RWPE2 (cell line): ENCODE results near the gene PSTPIP1.

Source experiments
- ATAC-seq: fragments of 200-7000 bp; cut with Tn5 transposase; 3 replicates; pipeline ENCODE4 v1.9.1; 2021; ENCODE audit warnings: low read depth
- DNase-seq: peaks from one replicate; pipeline ENCODE4 v3.0.0-alpha.2; 2020; ENCODE audit warnings: low spot score
- H3K27ac ChIP-seq: fragments of 450-650 bp; 2 replicates; pipeline ENCODE4 v1.5.1; 2017; ENCODE audit warnings: mild to moderate bottlenecking; ENCODE audit not compliant: poor library complexity, severe bottlenecking
- H3K27me3 ChIP-seq: fragments of 250-450 bp; sonication (Bioruptor Pico); 2 replicates; pipeline ENCODE4 v1.5.1; 2021; ENCODE audit warnings: mild to moderate bottlenecking, moderate library complexity; ENCODE audit not compliant: insufficient read depth, poor library complexity, severe bottlenecking
- H3K36me3 ChIP-seq: fragments of 250-450 bp; sonication (Bioruptor Pico); 2 replicates; pipeline ENCODE4 v1.5.1; 2020; ENCODE audit warnings: low read depth, mild to moderate bottlenecking, moderate library complexity
- H3K4me1 ChIP-seq: fragments of 250-450 bp; sonication (Bioruptor Pico); 2 replicates; pipeline ENCODE4 v1.5.1; 2021; ENCODE audit warnings: mild to moderate bottlenecking, moderate library complexity; ENCODE audit not compliant: insufficient read depth, poor library complexity, severe bottlenecking
- H3K4me3 ChIP-seq: fragments of 250-450 bp; sonication (Bioruptor Pico); 2 replicates; pipeline ENCODE4 v1.5.1; 2021; ENCODE audit warnings: mild to moderate bottlenecking, moderate library complexity; ENCODE audit not compliant: severe bottlenecking
- H3K9me3 ChIP-seq: fragments of 250-450 bp; sonication (Bioruptor Pico); 2 replicates; pipeline ENCODE4 v1.5.1; 2021; ENCODE audit warnings: mild to moderate bottlenecking, moderate library complexity; ENCODE audit not compliant: severe bottlenecking
- CTCF ChIP-seq: fragments of 450-650 bp; IDR thresholded peaks from one replicate; pipeline ENCODE4 v1.5.1; 2017; ENCODE audit warnings: mild to moderate bottlenecking, moderate library complexity; ENCODE audit not compliant: poor library complexity, severe bottlenecking

The PSTPIP1 gene

DNA sequence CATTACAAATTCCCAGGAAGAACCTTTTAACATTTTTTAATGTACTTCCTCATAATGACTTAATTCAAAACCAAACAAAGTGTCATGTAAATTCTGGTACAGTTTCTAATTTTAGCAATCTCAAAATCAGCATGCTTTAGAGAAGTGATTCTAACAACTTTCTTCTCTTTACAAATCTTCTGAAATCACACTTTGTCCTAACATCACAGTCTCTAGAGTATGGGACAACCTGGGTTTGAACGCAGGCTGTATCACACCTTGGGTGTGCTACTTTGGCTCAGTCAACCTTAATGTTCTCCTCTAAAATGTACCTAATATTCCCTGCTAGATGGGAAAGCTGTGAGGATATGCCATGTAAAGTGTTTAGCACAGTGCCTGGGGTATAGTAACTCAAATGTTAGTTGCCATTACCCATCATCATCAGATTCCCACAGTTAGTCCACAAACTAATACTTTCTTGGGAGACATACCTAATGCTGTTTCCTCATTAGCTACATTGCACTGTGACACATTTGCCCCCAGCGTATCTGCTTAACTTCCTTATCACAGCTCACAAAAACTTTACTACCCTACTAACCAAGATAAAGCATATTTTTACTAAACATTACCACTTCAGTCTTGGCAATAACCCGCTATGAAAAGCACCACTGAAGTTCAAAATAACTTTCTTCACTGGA lies 72.9 kb downstream of the PSTPIP1 start:
- Histone ChIP-seq H3K4me3 (no peak overlapping the region), H3K4me1 (peaks cover 46% of the 10 kb centered on the region), H3K27me3 (no peaks in the 10 kb centered on the region), H3K9me3 (no peaks in the 10 kb centered on the region), H3K36me3 (0 out of 2 replicates have a peak, but pooled peaks cover 9% of the 10 kb centered on the region), H3K27ac (peak overlapping the region; percentile 41)
- DNase-seq (no peak), ATAC-seq (no peak)
- TF ChIP-seq CTCF = no peak

DNA sequence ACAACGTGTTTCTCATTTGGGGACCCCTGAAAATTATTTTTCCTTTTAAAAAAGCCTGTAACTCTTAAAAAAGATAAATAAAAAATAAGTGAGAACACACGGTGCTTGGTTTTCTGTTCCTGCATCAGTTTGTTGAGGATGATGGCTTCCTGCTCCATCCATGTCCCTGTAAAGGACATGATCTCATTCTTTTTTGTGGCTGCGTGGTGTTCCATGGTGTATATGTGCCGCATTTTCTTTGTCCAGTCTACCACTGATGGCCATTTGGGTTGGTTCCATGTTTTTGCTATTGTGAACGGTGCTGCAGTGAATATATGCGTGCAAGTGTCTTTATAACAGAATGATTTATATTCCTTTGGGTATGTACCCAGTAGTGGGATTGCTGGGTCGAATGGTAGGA lies 73.7 kb downstream of the PSTPIP1 start:
- peaks cover 44% of the 10 kb centered on the region for H3K4me1 ChIP-seq

GRCh38 chr15:77069521-77070121 lies 74.7 kb downstream of the PSTPIP1 start:
- peaks cover 34% of the 10 kb centered on the region for H3K4me1 ChIP-seq
- no peaks in the 10 kb centered on the region for H3K27me3 ChIP-seq
- no peak for TF ChIP-seq CTCF
- 0 out of 2 replicates have a peak, but pooled peaks cover 6% of the 10 kb centered on the region for H3K36me3 ChIP-seq
- ATAC-seq (no peak), DNase-seq (no peak)
- peak overlapping the region; percentile 57 for H3K4me3 ChIP-seq
- H3K9me3 ChIP-seq = no peaks in the 10 kb centered on the region
- H3K27ac ChIP-seq = no peak overlapping the region

More for the DNA sequence above, 73.7 kb downstream of the PSTPIP1 start:
- Histone ChIP-seq H3K4me3 (no peak overlapping the region), H3K27me3 (no peaks in the 10 kb centered on the region), H3K9me3 (no peaks in the 10 kb centered on the region), H3K27ac (no peak overlapping the region), H3K36me3 (0 out of 2 replicates have a peak, but pooled peaks cover 9% of the 10 kb centered on the region)
- ATAC-seq (no peak), DNase-seq (no peak)
- TF ChIP-seq CTCF = no peak

- ATAC-seq = no peak
- Histone ChIP-seq H3K4me3 (peak overlapping the region; percentile 57), H3K27me3 (peaks cover under 1% of the 10 kb centered on the region), H3K9me3 (no peaks in the 10 kb centered on the region), H3K27ac (peak overlapping the region; percentile 50), H3K36me3 (0 out of 2 replicates have a peak, but pooled peaks cover 6% of the 10 kb centered on the region), H3K4me1 (peaks cover 29% of the 10 kb centered on the region)
- DNase-seq = no peak
- TF ChIP-seq CTCF = no peak
Observed at GRCh38 chr15:77070180-77070494, 75.2 kb downstream of the PSTPIP1 start.
